Esophagus squamous epithelium (tissue), 4 donors: Measurements from ENCODE around the gene NEU3.

ENCODE experiments used
- POLR2A ChIP-seq, 4 donors: fragments of 450-650 bp; IDR thresholded peaks; one replicate each; pipeline ENCODE4 v1.6.1; 2017; ENCODE audit warnings: antibody characterized with exemption in 4 of 4, mild to moderate bottlenecking in 4 of 4, moderate library complexity in 3 of 4
- TF ChIP-seq, protein P1 (sequence below), 6 experiments: fragments of 450-650 bp in 4 of 6; fragments of 200-600 bp in 2 of 6; sonication (generic) in 2 of 6; IDR thresholded peaks; one replicate each; pipeline ENCODE4 v1.5.1; 2016 to 2019; ENCODE audit warnings: antibody characterized with exemption in 6 of 6, mild to moderate bottlenecking in 4 of 6, moderate library complexity in 4 of 6

DNA sequence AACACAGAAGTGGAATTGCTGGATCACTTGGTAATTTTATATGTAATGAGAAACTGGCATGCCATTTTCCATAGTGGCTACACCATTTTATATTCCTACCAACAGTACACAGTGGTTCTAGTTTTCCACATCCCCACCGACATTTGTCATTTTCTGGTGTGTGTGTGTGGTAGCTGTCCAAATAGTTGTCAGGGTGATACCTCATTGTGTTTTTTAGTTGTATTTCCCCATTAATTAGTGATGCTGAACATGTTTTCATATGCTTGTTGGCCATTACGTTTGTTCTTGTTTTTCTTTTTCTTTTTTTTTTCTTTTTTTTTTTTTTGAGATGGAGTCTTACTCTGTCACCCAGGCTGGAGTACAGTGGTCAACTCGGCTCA, 12.2 kb downstream of the NEU3 start:
- TF ChIP-seq, protein P1, sequence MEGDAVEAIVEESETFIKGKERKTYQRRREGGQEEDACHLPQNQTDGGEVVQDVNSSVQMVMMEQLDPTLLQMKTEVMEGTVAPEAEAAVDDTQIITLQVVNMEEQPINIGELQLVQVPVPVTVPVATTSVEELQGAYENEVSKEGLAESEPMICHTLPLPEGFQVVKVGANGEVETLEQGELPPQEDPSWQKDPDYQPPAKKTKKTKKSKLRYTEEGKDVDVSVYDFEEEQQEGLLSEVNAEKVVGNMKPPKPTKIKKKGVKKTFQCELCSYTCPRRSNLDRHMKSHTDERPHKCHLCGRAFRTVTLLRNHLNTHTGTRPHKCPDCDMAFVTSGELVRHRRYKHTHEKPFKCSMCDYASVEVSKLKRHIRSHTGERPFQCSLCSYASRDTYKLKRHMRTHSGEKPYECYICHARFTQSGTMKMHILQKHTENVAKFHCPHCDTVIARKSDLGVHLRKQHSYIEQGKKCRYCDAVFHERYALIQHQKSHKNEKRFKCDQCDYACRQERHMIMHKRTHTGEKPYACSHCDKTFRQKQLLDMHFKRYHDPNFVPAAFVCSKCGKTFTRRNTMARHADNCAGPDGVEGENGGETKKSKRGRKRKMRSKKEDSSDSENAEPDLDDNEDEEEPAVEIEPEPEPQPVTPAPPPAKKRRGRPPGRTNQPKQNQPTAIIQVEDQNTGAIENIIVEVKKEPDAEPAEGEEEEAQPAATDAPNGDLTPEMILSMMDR (IDR thresholded peaks at IDR 0.05): no peak
- TF ChIP-seq POLR2A (IDR thresholded peaks at IDR 0.05): no peak
